HG03097 (cell line): Measurements from ENCODE around the gene STX8.
"Not testable (repeated sequence)": the region's sequence is repeated elsewhere in the genome, so short reads cannot be mapped to it uniquely, and the experiment has no call there.

Experiments
- ATAC-seq: cut with Tn5 transposase; IDR thresholded peaks from one replicate; pipeline ENCODE4 v1.9.1; 2021; ENCODE audit not compliant: unreplicated experiment, low FRiP score

STX8 gene

DNA sequence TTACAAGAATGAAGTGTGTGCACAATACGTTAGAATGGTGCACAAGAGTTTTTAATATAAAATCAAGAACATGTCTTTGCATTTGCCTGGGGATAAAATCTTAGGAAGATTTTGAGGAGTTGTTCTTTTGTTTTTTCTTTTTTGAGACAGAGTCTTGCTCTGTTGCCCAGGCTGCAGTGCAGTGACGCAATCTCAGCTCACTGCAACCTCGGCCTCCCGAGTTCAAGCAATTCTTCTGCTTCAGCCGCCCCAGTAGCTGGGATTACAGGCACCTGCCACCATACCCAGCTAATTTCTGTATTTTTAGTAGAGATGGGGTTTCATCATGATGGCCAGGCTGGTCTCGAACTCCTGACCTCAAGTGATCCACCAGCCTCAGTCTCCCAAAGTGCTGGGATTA lies 128.3 kb downstream of the STX8 start:
- not testable (repeated sequence) for ATAC-seq

DNA sequence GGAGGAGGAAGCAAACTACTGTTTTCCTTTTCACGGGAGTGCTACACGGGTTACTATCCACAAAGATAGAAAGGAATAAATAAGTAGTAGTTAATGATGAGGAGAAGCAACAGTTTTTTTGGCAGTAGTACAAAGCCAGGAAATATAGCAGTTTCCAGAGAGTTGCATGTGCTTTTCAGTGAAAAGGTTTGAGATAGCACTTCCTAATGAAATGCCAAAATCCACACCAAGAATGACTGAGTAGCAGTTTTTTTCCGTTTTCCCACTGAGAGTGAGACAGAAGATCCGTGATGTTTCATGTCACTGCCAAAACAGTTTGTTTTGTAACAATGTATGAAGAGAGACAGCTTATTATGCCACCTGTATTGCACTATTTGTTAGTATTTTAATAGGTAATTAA lies 129.1 kb downstream of the STX8 start:
- ATAC-seq, result no peak

DNA sequence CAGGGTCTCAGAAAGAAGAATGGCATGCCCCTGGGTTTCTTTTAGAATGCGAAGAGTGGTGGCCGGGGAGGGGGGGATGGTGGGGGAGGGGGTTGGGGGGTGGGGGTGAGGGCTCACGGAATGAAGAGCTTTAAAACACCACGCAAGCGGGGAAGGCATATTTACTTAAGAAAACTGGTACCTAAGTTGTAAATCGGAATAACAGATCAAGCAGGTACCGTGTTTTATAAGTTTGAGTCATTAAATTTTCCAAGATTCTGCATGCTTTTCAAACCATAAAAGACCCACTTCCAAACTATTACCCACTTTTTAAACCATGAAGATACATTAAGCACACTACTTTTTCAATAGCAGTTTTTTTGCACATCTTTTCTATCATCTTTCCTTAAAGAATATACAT lies 130.2 kb downstream of the STX8 start:
- no peak for ATAC-seq

DNA sequence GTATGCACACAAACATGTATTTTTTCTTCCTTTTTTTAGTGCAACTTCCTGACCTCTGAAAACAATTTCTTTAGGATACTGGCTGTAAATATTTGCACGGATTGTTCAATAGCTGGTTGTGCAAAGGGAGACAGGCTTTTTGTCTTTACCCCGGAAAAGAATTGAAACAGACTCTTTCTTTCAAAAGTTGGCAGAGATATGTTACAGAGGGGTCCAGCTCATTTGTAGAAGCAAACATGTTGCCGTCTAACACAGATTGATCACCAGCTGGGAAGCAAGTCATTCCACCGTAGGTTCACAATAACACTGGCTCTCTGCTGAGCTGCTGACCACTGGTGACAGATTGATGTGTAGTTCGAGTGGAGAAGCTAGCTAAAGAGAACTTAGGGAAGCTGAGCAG lies 130.9 kb downstream of the STX8 start:
- ATAC-seq, result no peak

DNA sequence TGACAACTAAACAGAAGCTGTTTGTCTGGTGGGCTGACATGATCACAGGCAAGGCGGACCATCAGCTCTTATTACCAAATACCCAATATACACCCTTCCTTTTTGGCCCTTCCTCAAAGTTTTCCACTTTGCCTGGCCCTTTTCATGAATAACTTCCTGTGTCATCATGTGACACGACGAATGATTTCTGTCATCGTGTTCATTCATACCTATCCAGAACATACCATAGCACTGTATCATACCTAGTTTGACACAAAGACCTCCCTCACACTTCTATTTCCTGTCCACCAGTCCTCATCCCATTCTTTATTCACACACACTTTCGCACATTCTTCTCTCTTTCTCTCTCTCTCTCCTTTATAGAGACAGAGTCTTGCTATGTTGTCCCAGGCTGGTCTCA lies 131.8 kb downstream of the STX8 start:
- ATAC-seq, result no peak

DNA sequence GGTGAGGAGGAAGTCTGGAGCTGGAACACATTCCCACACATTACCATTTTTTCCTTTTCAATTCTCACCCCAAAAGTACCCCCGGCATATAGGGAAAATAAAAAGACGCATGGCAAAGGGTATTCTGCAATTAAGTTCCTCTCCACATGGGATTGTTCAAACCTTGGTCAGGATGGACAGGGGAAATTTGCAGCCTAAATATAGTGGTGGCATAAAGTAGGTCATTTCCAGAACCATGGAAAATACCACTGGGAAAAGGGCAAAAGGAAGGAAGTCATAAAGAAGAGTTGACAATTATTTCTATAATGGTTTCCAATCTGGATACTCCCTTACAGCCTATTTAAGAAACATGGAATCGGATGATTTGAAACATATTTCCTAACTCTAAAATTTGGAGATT lies 135.8 kb downstream of the STX8 start:
- ATAC-seq, result no peak

DNA sequence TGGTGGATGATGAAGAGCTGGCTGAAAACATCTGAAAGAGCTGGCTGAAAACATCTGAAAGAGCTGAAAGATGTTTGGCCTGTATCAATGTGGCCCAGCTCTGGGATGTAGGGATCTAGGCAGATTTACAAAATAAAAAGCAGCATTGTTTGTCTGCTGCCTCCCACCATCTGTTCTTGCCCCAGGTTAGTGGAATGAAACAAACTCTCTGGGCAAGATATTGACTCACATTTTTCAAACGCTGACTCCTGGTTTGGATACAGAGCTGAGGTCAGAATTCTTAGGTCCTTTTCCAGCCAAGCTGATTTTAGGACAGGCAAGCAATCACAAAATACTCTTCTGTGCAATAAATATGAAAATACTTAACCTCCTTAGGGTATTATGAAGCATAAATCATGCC lies 139.0 kb downstream of the STX8 start:
- no peak for ATAC-seq

DNA sequence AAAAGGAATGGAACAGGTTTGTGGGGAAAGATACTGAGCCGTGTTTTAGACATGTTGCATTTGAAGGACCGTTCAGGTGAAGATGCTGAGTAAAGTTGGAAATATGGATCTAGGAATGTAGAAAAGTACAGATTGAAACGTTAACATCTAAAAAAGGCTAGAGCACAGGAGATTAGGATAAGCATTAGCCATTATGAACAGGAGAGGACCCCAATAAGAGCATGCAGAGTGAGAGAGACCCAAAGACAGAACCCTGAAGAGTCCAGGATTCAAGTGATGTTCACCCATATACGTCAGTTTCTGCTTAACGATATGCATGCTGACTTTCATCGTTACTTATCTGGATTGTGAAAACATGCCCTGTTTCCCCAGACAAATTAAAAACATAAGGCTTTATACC lies 140.5 kb downstream of the STX8 start:
- ATAC-seq, result no peak

DNA sequence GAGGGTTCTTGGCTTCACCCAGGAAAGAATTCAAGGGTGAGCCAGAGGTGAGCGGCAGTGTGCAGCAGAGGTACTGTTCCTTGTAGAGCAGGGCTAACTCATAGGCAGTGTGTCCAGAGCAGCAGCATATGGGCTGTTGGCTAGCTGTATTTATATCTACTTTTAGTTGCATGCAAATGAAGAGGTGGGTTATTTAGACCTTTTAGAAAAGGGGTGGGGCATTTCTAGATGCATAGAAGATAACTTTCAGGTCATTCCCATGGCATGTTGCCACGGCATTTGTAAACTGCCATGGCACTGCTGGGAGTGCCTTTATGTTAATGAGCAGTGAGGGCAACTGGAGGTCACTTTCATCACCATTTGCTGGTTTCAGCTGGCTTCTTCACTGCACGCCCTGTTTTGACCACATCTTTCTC lies 141.0 kb downstream of the STX8 start:
- ATAC-seq, result no peak

DNA sequence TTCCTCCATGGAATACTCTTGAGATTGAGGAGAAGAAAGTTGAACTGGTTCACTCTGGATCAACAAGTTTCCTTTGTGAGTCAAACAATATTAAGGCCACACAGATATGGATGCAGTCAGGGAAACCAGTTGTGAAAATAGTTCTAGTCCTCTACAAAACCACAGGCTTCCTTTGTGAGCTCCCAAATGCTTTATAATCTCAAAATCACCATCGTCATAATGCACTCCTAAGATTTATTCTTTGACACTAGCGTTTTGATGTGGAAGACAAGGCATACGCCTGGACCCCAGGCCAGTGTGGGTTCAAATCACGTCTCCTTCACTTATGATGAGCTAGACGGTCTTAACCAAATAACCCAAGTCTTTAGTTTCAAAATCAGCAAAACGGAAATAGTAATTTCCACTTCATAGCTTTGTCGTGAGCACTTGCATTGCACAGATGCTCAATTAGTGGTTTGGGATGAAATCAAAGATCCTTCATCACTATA lies 142.6 kb downstream of the STX8 start:
- no peak for ATAC-seq

DNA sequence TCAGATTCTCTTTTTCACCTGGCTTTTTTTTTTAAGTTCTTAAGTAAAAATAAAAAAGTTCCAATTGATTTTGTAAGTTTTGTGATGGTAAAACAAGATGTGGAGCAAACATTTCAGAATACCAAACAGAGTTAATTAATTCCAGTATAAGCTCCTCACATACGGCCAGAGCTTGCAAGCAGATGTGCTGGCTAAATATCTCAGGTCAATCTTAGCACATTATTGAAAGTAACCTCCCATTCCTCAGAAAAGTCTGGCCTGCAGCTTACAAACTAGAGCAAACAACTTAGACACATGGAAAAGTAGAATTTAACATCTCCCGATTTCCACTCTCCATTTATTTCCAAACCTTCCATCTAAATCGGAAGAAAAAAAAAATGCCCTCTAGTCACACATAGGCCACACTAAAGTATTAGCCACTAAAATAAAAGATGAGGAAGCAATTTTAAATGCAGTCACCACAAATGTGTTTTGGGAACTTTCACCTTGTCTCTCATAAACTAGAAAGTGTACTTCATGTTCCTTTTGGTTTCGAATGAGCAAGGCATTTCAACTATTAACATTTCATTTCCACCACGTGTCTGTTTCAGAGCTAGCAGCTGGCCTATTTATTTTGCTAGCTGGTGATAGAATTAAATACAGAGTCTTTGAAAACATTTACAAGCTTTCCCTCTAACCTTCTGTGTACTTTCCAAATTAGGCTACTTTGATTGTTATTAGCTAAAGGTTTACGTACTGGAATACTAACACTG lies 143.3 kb downstream of the STX8 start:
- ATAC-seq, result no peak

DNA sequence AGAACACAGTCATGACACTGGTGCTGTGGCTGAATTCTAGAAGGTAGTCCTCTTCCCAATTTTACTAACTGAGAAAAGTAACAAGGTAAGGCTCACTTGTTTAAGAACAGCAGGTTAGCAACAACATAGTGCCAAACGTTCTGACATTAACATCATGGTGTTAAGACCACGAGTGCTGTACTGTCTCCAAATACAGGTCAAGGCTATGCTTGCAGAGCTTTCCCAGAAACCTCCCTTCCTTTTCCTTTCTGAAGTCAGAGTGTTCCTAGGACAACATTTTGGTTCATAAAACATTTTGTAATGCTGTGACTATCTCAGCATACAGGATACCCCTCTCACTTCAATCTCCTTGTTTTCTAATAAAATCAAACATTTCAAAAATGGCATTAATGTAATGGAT lies 144.0 kb downstream of the STX8 start:
- no peak for ATAC-seq

DNA sequence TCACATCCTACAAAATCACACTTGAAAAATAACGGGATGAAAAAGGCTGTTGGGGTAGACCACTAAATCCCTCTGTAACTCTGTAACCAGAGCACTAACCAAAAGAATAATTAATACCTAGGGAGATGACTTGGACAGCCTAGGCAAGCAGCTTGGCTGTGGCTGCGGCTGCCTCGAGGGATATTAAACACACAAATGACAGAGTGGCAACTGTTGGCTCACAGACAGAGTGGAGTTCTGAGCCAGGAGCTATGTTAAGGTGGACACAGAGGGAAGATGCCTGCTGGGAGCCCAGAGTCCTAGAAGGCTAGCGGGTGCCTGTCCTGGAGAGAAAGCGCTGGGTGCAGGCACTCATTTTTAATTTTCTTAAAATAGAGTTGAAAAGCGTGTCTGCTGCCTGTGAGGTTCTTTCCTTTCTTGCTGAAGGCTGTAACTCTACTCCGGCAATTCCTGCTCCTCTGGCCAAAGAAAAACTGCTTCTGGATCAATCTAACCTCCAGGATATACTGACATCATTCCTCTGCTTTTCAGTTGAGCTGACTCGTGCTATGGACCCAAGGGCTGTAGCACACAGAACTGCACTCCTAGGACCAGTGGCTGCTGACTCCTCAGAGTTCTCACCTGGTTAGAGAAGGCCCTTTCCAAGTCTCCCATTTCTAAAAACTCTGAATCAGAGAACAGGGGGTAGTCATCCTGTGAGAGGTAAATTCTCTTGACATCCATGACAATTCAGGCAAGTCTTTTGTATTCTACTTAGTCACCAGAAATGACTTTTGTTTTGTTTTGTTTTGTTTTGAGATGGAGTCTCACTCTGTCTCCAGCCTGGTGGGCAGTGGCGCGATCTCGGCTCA lies 147.9 kb downstream of the STX8 start:
- ATAC-seq, result no peak

DNA sequence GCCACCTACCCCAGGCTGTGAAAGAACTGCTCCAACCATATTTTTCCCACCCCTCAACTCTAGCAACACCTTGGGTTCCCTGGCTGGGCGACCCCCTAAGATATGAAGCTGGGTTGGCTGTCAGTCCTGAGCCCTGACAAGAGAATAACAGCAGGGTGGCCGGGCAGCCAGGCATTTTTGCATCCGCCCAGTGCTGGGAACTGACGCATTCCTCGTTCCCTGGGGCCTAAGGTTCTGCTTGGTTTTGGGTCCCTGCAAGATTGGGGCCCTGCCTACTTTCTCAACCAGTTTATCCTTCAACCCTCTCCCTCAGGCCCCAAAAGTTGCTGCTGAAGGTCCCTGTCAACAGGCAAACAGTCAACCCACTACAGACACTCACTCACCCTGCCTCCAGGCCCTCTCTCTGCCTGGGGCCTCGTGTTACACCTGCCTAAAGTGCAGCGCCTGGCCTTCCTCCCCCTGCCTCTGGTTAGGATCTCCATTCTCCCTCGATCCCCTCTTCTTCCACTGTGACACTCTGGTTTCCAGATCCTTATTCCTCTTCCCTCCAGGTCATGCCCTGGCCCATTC lies 151.5 kb downstream of the STX8 start:
- no peak for ATAC-seq

DNA sequence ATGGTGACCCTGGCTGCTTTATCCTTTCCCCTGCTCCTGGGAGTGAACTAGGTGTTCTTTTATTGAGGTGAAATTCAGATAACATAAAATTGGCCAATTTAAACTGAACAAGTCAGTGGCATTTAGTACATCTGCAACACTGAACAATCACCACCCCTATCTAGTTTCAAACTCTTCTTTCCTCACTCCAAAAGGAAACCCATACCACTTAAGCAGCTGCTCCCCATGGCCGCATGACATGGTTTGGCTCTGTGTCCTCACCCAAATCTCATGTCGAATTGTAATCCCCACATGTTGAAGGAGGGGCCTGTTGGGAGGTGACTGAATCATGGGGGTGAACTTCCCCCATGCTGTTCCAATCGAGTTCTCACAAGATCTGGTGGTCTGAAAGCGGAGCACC lies 154.1 kb downstream of the STX8 start:
- ATAC-seq, result no peak

DNA sequence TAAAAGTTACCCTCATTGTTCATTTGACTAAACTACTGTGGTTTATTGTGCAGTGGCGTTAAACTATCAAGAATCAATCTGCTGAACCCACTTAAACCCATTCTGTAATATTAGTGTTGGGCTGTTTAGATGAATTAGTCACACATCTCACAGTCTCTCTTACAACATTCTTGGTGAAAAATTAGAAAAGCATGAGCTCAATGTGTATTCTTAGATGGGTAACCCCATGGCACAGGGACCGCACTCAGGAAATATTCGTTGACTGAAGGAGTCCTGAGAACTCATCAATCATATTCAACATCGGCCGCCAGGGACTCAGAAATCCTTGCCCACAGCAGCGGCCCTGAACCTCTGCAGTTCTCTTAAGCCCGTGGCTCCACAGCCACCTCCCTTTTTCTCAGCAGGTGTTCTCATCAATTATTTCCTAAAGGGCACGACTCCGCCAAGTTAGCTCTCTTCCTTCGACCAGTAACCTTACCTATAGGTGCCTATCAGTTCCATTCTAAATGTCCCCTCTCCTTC lies 155.6 kb downstream of the STX8 start:
- ATAC-seq, result no peak

DNA sequence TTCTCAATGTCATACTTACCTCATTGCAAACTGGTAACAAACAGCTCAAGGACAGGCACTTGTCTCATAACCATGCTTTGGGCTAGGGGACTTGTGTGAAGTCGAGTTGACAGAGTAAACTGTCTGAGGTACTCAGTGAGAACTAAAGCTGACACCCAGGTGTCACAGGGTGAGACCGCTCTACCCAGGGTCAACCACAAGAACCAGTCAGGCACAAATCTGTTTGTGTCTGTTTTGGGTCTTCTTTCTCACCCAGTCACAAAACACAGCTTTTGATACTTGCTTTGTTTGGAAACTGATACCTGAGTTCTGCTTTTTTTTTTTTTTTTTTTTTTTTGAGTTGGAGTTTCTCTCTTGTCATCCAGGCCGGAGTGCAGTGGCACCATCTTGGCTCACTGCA lies 161.1 kb downstream of the STX8 start:
- ATAC-seq, result peak; percentile 89

DNA sequence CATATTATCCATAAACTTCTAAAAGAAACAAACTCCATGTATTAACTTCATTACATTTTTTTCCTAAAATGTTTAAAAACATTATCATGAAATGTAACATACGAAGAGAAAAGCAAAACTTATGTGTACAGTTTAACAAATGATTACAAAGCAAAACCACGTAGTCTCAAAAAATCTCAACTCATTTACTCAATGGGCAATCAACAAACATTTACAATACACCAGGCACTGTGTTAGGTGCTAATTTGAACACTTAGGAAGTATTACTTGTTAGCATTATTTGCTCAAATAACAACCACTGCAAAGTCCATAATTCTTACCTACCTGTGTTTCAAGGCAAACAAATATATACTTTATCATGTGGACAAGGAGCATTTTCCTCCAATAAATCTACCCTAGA lies 164.9 kb downstream of the STX8 start:
- no peak for ATAC-seq

DNA sequence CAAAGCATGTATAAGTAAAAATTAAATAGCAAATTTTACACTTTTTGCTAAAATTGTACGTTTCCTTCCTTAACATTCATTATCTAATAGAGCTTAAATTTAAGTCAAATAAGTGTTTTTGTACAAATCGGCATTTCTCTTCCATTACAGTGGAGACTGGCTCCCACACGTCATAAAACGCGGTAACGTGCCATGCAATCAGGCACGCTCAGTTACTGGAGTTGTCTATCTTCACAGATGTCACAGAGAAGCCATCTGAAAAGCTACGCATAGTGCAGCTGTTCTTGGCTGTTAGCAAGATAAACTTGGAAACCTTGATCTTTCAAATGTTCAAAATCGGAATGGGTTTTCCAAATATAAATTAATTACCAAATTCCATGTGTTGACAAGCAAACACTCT lies 165.3 kb downstream of the STX8 start:
- ATAC-seq, result no peak

DNA sequence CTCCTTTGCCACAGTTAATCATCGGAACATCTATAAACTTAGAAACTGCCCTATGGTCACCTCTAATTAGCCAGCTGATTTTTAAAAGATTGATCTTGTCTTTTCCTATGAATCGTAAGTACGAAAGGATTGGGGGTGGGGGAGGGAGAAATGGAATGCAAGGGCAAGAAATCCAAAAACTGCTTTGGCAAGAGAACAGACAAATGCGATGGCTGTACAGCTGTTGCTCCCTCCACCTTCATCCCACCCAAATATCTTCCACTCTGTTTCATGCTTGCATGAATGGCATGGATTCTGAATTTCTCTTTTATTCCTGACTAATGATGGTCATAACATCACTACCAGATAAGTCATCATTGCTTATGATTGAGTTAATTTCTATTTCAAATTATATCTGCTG lies 165.7 kb downstream of the STX8 start:
- no peak for ATAC-seq
